Measurements from ENCODE around the gene TDRD3.

Gene TDRD3

DNA sequence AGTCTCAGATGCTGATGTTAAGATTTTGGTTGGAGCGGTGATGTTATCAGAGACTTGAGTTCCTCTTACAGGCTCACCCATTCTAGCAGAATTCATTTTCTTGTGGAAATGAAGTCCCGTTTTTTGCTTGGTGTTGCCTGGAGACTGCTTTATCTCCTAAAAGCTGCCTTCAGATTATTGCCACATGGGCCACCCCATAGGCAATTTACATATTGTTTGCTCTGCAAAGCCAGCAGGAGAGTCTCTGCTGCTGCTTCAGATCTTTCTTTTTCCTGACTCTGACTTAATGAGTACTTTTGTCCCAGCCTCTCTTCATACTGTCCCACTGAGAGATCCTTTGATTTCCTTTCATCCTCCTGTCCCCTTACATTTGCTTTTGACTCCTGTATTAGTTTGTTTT, 114.6 kb downstream of the TDRD3 start:
- H3K27ac ChIP-seq (ENCODE audit: low read depth, low read length, severe bottlenecking) = no peak overlapping the region
- H3K4me1 ChIP-seq (ENCODE audit: control insufficient read depth, insufficient read depth, low read length, poor library complexity, severe bottlenecking) = no peaks in the 10 kb centered on the region
- no peak overlapping the region for H3K4me3 ChIP-seq (ENCODE audit: extremely low read depth, insufficient read depth, low read length, poor library complexity, severe bottlenecking)
- WGBS, 2 experiments (ENCODE audit: insufficient coverage in 2 of 2) = 57 to 67% methylated on average over 1 of the region's 2 CpGs
- peaks cover 10% of the 10 kb centered on the region for H3K9me3 ChIP-seq (ENCODE audit: control insufficient read depth, low read length)
- peaks cover 12% of the 10 kb centered on the region for H3K36me3 ChIP-seq (ENCODE audit: control insufficient read depth, insufficient read depth, low read length)

DNA sequence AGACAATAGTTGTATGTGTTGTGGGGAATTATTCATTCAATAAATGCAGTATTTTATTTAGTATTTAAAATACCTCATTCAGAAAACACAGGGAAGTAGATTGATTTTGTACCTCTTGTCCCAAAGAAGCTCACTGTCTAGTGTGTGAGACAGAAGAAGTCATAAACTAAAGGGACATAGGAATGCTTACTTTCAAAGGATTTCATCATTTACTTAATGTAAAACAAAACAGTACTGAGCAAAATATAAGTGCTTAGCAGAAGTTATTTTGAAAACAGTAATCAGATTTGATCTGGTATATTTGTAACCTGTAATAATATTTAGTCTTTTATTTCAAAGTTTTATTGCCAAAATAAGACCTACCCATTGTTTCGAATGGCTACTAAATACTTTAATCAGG, 117.9 kb downstream of the TDRD3 start:
- Histone ChIP-seq H3K9me3 (ENCODE audit: control insufficient read depth, low read length) (peaks cover 10% of the 10 kb centered on the region), H3K27ac (ENCODE audit: low read depth, low read length, severe bottlenecking) (no peak overlapping the region), H3K4me3 (ENCODE audit: extremely low read depth, insufficient read depth, low read length, poor library complexity, severe bottlenecking) (no peak overlapping the region), H3K4me1 (ENCODE audit: control insufficient read depth, insufficient read depth, low read length, poor library complexity, severe bottlenecking) (no peaks in the 10 kb centered on the region), H3K36me3 (ENCODE audit: control insufficient read depth, insufficient read depth, low read length) (peaks cover 12% of the 10 kb centered on the region)
- 100% methylated on average over 1 of the region's 1 CpG; no CpG with 5 or more reads in 1 of the 2 experiments for WGBS, 2 experiments (ENCODE audit: insufficient coverage in 2 of 2)

DNA sequence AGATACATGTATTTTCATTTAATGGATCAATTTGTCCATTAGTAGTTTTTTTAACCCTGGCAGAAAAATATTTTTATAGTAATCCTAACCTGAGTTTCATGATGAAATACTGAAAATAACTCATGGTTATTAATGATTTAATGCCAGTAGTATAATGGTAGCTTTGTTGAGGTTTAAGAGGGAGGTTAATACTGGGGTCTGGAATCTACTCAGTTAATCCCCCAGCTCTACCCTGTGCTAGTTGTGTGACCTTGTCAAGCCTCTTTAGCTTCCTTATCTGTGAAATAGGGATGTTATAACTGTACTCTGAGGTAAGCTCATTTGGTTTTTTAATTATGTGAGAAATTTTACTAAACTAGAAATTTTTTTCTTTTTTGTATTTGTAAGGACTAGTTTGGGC, 122.5 kb downstream of the TDRD3 start:
- Histone ChIP-seq H3K4me1 (ENCODE audit: control insufficient read depth, insufficient read depth, low read length, poor library complexity, severe bottlenecking) (no peaks in the 10 kb centered on the region), H3K4me3 (ENCODE audit: extremely low read depth, insufficient read depth, low read length, poor library complexity, severe bottlenecking) (no peak overlapping the region), H3K36me3 (ENCODE audit: control insufficient read depth, insufficient read depth, low read length) (no peaks in the 10 kb centered on the region), H3K27ac (ENCODE audit: low read depth, low read length, severe bottlenecking) (no peak overlapping the region), H3K9me3 (ENCODE audit: control insufficient read depth, low read length) (no peaks in the 10 kb centered on the region)

DNA sequence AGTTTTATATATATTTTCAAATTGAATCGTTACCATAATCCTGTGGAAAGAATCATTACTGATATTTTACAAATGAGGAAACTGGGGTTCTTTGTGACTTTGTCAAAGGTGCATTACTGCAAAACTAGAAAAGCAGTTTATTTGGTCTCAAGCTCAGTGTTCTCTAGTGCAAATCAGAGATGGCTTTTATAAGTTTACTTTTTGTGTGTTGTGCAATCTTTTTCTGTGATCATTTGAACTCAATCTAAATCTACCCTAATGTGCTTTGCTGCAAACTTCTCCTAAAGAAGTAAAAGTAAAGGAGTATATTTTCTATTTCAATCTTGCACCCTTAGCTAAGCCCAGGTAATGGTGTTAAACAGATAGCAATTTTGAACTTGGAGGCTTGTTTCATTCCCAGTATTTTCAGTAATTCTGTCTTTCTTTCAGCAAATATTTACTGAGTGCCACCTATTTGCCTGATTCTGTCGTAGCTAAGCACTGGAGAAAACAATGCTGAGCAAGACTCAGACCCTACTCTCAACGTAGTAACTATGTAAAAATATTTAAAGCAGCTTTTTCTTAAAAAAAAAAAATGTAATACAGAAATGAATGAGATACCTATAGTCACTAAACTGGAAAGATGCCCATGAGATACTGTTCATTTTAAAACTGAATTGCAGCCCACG, 124.0 kb downstream of the TDRD3 start:
- no peaks in the 10 kb centered on the region for H3K9me3 ChIP-seq (ENCODE audit: control insufficient read depth, low read length)
- 100% methylated on average over 1 of the region's 4 CpGs for WGBS, 2 experiments (ENCODE audit: insufficient coverage in 2 of 2)
- no peak overlapping the region for H3K4me3 ChIP-seq (ENCODE audit: extremely low read depth, insufficient read depth, low read length, poor library complexity, severe bottlenecking)
- no peaks in the 10 kb centered on the region for H3K36me3 ChIP-seq (ENCODE audit: control insufficient read depth, insufficient read depth, low read length)
- H3K4me1 ChIP-seq (ENCODE audit: control insufficient read depth, insufficient read depth, low read length, poor library complexity, severe bottlenecking) = no peaks in the 10 kb centered on the region
- H3K27ac ChIP-seq (ENCODE audit: low read depth, low read length, severe bottlenecking) = no peak overlapping the region

DNA sequence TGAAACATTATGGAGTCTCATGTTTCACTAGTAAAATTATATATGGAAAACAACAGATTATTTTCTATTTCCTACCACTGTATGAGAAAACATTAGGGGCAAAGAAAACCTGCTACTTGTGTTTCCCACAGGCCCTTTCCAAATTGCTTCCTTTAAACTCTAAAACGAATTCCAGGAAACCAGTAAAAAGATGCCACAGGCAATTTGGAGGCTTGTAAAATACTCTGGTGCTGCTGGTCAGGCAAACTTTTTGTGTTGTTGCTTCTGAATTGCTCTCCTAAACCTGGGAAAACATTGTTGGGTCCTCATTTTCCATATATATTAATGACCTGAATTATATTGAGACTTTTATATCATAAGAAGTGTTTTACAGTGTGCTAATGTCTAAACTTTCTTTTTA, 141.5 kb downstream of the TDRD3 start:
- no peaks in the 10 kb centered on the region for H3K4me1 ChIP-seq (ENCODE audit: control insufficient read depth, insufficient read depth, low read length, poor library complexity, severe bottlenecking)
- no peaks in the 10 kb centered on the region for H3K36me3 ChIP-seq (ENCODE audit: control insufficient read depth, insufficient read depth, low read length)
- H3K4me3 ChIP-seq (ENCODE audit: extremely low read depth, insufficient read depth, low read length, poor library complexity, severe bottlenecking) = no peak overlapping the region
- peak overlapping the region; percentile 26 for H3K27ac ChIP-seq (ENCODE audit: low read depth, low read length, severe bottlenecking)
- 60 to 75% methylated on average over 1 of the region's 1 CpG for WGBS, 2 experiments (ENCODE audit: insufficient coverage in 2 of 2)
- H3K9me3 ChIP-seq (ENCODE audit: control insufficient read depth, low read length) = no peaks in the 10 kb centered on the region

DNA sequence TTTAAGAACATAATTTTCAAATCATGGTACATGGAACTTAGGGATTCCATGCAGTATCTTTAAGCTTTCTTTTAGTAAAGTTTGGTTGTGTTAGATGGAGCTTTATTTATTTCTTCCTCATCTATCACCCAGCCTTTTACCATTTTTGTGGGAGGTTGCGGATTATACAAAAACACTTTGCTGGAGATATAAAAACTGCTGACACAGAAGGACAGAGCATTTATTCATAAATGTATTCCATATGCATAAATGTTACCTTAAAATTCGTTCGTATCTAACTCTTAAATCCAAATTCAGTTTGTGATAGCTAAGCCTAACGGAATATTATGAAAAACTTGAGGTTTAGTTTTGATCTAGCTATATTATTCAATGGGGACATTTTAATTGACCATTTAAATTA, 143.3 kb downstream of the TDRD3 start:
- WGBS, 2 experiments (ENCODE audit: insufficient coverage in 2 of 2) = no CpG with 5 or more reads among the region's 4 CpGs
- Histone ChIP-seq H3K4me1 (ENCODE audit: control insufficient read depth, insufficient read depth, low read length, poor library complexity, severe bottlenecking) (no peaks in the 10 kb centered on the region), H3K36me3 (ENCODE audit: control insufficient read depth, insufficient read depth, low read length) (no peaks in the 10 kb centered on the region), H3K4me3 (ENCODE audit: extremely low read depth, insufficient read depth, low read length, poor library complexity, severe bottlenecking) (no peak overlapping the region), H3K27ac (ENCODE audit: low read depth, low read length, severe bottlenecking) (no peak overlapping the region), H3K9me3 (ENCODE audit: control insufficient read depth, low read length) (no peaks in the 10 kb centered on the region)

DNA sequence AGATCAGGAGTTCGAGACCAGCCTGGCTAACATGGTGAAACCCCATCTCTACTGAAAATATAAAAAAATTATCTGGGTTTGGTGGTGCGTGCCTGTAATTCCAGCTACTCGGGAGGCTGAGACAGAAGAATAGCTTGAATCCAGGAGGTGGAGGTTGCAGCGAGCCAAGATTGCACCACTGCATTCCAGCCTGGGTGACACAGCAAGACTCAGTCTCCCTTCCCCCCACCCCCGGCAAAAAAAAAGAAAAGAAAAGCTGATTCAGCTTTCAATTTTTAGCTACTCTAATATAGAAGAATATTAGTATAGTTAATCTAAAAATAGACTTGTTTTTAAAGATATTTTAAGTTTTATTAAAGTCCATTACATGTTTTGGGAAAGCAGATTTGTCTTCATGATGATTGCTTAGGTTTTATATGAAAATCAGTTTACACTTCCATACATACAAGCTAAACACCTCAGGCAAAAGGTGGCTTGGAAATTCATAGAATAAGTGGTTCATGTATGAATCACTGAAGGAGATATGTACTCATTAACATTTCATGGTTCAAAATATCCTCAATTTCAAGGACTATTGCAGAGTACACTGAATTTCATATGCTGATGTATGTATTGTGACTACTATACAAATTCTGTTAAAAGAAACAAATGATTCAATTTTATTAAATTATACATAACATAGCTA, 165.2 kb downstream of the TDRD3 start:
- Histone ChIP-seq H3K27ac (ENCODE audit: low read depth, low read length, severe bottlenecking) (no peak overlapping the region), H3K36me3 (ENCODE audit: control insufficient read depth, insufficient read depth, low read length) (no peaks in the 10 kb centered on the region), H3K4me1 (ENCODE audit: control insufficient read depth, insufficient read depth, low read length, poor library complexity, severe bottlenecking) (no peaks in the 10 kb centered on the region), H3K4me3 (ENCODE audit: extremely low read depth, insufficient read depth, low read length, poor library complexity, severe bottlenecking) (no peak overlapping the region), H3K9me3 (ENCODE audit: control insufficient read depth, low read length) (no peaks in the 10 kb centered on the region)
- WGBS, 2 experiments (ENCODE audit: insufficient coverage in 2 of 2) = no CpG with 5 or more reads among the region's 5 CpGs

DNA sequence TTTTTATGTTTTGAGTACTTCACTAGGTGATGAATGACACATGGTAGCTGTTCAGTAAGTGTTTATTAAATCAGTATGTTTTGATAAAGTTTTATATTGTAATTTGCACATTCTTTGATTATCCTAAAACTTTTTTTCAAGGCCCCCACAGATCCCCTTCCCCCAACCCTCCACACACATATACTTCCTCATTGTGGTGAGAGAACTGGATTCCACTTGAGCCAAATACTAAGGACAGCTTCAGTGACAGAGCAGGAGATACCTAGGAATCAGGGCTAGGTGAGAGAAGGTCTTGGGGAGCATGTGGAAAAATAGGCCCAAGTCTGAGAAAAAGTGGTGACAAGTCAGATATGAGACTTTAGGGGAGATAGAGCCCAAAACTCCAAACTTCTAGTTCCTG, 174.6 kb downstream of the TDRD3 start:
- Histone ChIP-seq H3K27ac (ENCODE audit: low read depth, low read length, severe bottlenecking) (peak overlapping the region; percentile 72), H3K4me1 (ENCODE audit: control insufficient read depth, insufficient read depth, low read length, poor library complexity, severe bottlenecking) (peaks cover 11% of the 10 kb centered on the region), H3K9me3 (ENCODE audit: control insufficient read depth, low read length) (no peaks in the 10 kb centered on the region), H3K36me3 (ENCODE audit: control insufficient read depth, insufficient read depth, low read length) (no peaks in the 10 kb centered on the region), H3K4me3 (ENCODE audit: extremely low read depth, insufficient read depth, low read length, poor library complexity, severe bottlenecking) (no peak overlapping the region)

DNA sequence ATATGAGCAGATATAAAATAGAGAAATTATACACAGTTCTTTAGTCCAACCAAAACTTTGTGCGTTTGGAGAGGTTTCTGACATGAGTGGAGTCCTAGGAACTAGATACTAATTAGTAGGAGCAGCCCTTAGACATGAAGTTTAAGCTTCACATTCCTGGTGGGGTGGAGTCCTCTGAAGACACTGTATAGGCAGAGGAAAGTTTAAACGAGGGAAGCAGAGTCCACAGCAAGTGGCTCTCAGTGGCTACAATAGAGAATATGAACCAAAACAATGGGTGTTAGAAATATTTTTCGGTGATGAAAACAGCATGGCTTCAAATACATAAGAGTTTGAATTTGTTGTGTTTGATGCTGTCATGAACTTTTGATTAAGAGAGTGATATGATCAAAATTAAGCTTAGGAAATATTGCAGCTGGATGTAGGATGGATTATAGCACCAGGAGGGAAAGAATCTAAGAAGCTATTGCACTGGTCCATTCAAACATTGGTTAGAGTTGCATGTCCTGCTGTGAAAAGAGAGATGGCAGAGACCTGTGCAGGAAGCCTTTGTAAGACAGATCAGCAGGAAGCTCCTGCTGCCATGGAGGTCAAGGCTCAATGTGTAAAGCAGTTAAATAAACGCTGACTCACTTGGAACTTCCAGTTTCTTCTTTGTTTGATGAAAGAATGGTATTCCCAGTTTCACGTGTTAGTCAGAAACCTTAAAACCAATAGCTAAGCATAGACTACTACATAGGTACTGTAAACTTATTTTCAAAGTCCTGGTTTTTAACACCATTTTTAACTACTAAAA, 175.2 kb downstream of the TDRD3 start:
- Histone ChIP-seq H3K4me1 (ENCODE audit: control insufficient read depth, insufficient read depth, low read length, poor library complexity, severe bottlenecking) (peaks cover 11% of the 10 kb centered on the region), H3K27ac (ENCODE audit: low read depth, low read length, severe bottlenecking) (peak overlapping the region; percentile 72)
- 48 to 61% methylated on average over 2 to 4 of the region's 5 CpGs for WGBS, 2 experiments (ENCODE audit: insufficient coverage in 2 of 2)

DNA sequence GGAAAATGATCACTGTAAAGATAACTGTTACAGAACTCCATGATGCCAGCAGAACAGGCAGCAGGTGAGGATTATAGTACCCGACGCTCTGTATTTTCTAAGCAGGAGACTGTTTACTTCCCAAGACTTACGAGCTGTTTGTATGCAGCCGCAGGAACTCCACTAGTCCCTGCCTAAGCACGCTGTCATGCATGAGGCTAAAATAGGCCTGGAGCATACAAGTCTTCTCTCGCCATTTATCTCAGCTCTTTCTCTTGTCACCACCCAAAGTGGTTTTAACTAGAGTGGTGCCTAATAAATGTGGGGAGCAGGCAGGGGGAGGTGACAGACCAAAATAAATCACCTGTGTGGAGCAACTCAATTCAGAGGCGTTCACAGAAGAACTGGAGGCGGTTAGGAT, 175.8 kb downstream of the TDRD3 start:
- peak overlapping the region; percentile 72 for H3K27ac ChIP-seq (ENCODE audit: low read depth, low read length, severe bottlenecking)
- H3K4me1 ChIP-seq (ENCODE audit: control insufficient read depth, insufficient read depth, low read length, poor library complexity, severe bottlenecking) = peaks cover 11% of the 10 kb centered on the region
- H3K36me3 ChIP-seq (ENCODE audit: control insufficient read depth, insufficient read depth, low read length) = no peaks in the 10 kb centered on the region
- no peaks in the 10 kb centered on the region for H3K9me3 ChIP-seq (ENCODE audit: control insufficient read depth, low read length)
- no peak overlapping the region for H3K4me3 ChIP-seq (ENCODE audit: extremely low read depth, insufficient read depth, low read length, poor library complexity, severe bottlenecking)
- WGBS, 2 experiments (ENCODE audit: insufficient coverage in 2 of 2) = 63 to 66% methylated on average over 6 of the region's 8 CpGs

More for the DNA sequence above, 175.2 kb downstream of the TDRD3 start:
- no peaks in the 10 kb centered on the region for H3K9me3 ChIP-seq (ENCODE audit: control insufficient read depth, low read length)
- no peaks in the 10 kb centered on the region for H3K36me3 ChIP-seq (ENCODE audit: control insufficient read depth, insufficient read depth, low read length)
- no peak overlapping the region for H3K4me3 ChIP-seq (ENCODE audit: extremely low read depth, insufficient read depth, low read length, poor library complexity, severe bottlenecking)

DNA sequence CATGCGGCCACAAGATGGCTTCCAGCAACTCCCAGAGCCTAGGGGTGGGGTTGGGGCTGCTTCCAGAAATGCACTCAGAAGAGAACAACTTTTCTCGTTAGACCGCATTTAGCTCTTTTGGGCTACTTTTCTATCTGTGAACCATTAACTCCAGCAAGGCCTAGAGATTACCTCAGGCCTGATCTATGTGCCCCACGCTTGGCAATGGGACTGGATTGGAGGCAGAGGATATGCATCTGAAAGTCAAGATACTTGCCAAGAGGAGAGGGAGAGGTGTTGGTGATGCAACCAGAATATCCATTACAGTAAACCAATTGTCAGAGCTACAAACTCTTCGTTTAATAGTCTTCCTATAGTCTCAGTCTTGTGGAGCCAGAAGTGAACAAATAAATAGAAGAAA, 177.7 kb downstream of the TDRD3 start:
- 81% methylated on average over 4 of the region's 5 CpGs; no CpG with 5 or more reads in 1 of the 2 experiments for whole genome bisulfite sequencing, 2 experiments (ENCODE audit: insufficient coverage in 2 of 2)
- Histone ChIP-seq H3K27ac (ENCODE audit: low read depth, low read length, severe bottlenecking) (no peak overlapping the region), H3K4me1 (ENCODE audit: control insufficient read depth, insufficient read depth, low read length, poor library complexity, severe bottlenecking) (peaks cover 11% of the 10 kb centered on the region), H3K4me3 (ENCODE audit: extremely low read depth, insufficient read depth, low read length, poor library complexity, severe bottlenecking) (no peak overlapping the region), H3K9me3 (ENCODE audit: control insufficient read depth, low read length) (no peaks in the 10 kb centered on the region), H3K36me3 (ENCODE audit: control insufficient read depth, insufficient read depth, low read length) (no peaks in the 10 kb centered on the region)
